Endodermal cell (in vitro differentiated cells): ENCODE results near the gene TNFSF18. TPM values are rescaled to one million over a fixed set of nuclear protein-coding genes. Genes with fewer than 3 reads are reported as not detected.

Experiments
- DNase-seq: peaks from one replicate; pipeline ENCODE4 v3.0.0-alpha.2; 2017
- H3K27ac ChIP-seq: 2 replicates; pipeline ENCODE4 v1.5.1; 2013; ENCODE audit warnings: mild to moderate bottlenecking, low read depth, low read length, moderate library complexity
- H3K27me3 ChIP-seq: 2 replicates; pipeline ENCODE4 v1.6.1; 2013; ENCODE audit warnings: mild to moderate bottlenecking, low read length, moderate library complexity; ENCODE audit not compliant: insufficient read depth, control insufficient read depth, poor library complexity, severe bottlenecking
- H3K36me3 ChIP-seq: 2 replicates; pipeline ENCODE4 v1.7.0; 2013; ENCODE audit warnings: mild to moderate bottlenecking, low read length, moderate library complexity; ENCODE audit not compliant: control insufficient read depth, insufficient read depth
- H3K4me1 ChIP-seq: one replicate; pipeline ENCODE4 v1.7.0; 2013; ENCODE audit warnings: low read length; ENCODE audit not compliant: control insufficient read depth, insufficient read depth
- H3K4me3 ChIP-seq: 2 replicates; pipeline ENCODE4 v1.5.1; 2013; ENCODE audit warnings: mild to moderate bottlenecking, low read length, moderate library complexity
- H3K9ac ChIP-seq: 2 replicates; pipeline ENCODE4 v1.6.1; 2013; ENCODE audit warnings: mild to moderate bottlenecking, low read length, moderate library complexity; ENCODE audit not compliant: poor library complexity, severe bottlenecking; ENCODE audit errors: extremely low read depth
- H3K9me3 ChIP-seq: 2 replicates; pipeline ENCODE4 v1.6.1; 2013; ENCODE audit warnings: mild to moderate bottlenecking, low read length, moderate library complexity; ENCODE audit not compliant: control insufficient read depth
- H3K27ac Mint-ChIP-seq: 2 replicates; pipeline ENCODE4 v1.8.0; 2020; ENCODE audit warnings: mixed read lengths
- H3K27me3 Mint-ChIP-seq: 2 replicates; pipeline ENCODE4 v1.8.0; 2021; ENCODE audit warnings: mild to moderate bottlenecking, mixed read lengths; ENCODE audit not compliant: insufficient read depth
- H3K36me3 Mint-ChIP-seq: 2 replicates; pipeline ENCODE4 v1.8.0; 2020; ENCODE audit warnings: low read depth, mixed read lengths
- H3K4me1 Mint-ChIP-seq: 2 replicates; pipeline ENCODE4 v1.8.0; 2020; ENCODE audit warnings: mixed read lengths
- H3K4me3 Mint-ChIP-seq: 2 replicates; pipeline ENCODE4 v1.8.0; 2020; ENCODE audit warnings: mild to moderate bottlenecking, moderate library complexity, mixed read lengths
- H3K9me3 Mint-ChIP-seq: 2 replicates; pipeline ENCODE4 v1.8.0; 2020; ENCODE audit warnings: mild to moderate bottlenecking, mixed read lengths
- CTCF ChIP-seq: fragments of 200-600 bp; sonication (generic); conservative IDR thresholded peaks from 2 replicates; pipeline ENCODE4 v1.5.0; 2021; ENCODE audit warnings: antibody characterized with exemption, mild to moderate bottlenecking
- WGBS, 2 experiments: methylation state at CpG; one replicate each; pipeline versions ENCODE4 v1.1.5 to v1.1.7; 2013; ENCODE audit warnings: missing lambda C conversion rate in 2 of 2, mixed read lengths in 1 of 2; ENCODE audit not compliant: insufficient coverage in 1 of 2, insufficient read length in 1 of 2; 5-methylcytosine and 5-hydroxymethylcytosine counted together
- total RNA-seq, 2 donors: library from RNA; stranded (reverse); fragmentation: NEBNext Ultra II Directional in 1 of 2; extraction: Animal tissue kit (Norgen Biotek cat#: 25700) in 1 of 2; gene quantifications; 2 replicates in 1 of 2; 3 replicates in 1 of 2; pipeline ENCODE4 v1.2.1, GENCODE V29; 2021

The TNFSF18 gene
- total RNA-seq, 2 donors from 2014 or later, result not detected

GRCh38 chr1:173058556-173058955, 7.8 kb upstream of the TNFSF18 start:
- H3K9ac ChIP-seq, result no peak overlapping the region
- H3K27me3 Mint-ChIP-seq, result no peaks in the 10 kb centered on the region
- WGBS, 2 experiments, result 100% methylated on average over 1 of the region's 1 CpG; no CpG with 5 or more reads in 1 of the 2 experiments
- no peaks in the 10 kb centered on the region for H3K36me3 Mint-ChIP-seq
- no peak overlapping the region for H3K27ac ChIP-seq
- no peaks in the 10 kb centered on the region for H3K4me1 ChIP-seq
- H3K27me3 ChIP-seq, result no peaks in the 10 kb centered on the region
- H3K9me3 Mint-ChIP-seq, result no peaks in the 10 kb centered on the region
- H3K9me3 ChIP-seq, result no peaks in the 10 kb centered on the region
- no peaks in the 10 kb centered on the region for H3K36me3 ChIP-seq
- H3K4me3 Mint-ChIP-seq, result no peak overlapping the region
- H3K4me1 Mint-ChIP-seq, result no peaks in the 10 kb centered on the region
- no peak for TF ChIP-seq CTCF
- DNase-seq, result no peak
- H3K4me3 ChIP-seq, result no peak overlapping the region
- H3K27ac Mint-ChIP-seq, result no peak overlapping the region

- DNase-seq, result no peak
- Histone ChIP-seq H3K4me3 (no peak overlapping the region), H3K9me3 (no peaks in the 10 kb centered on the region), H3K27me3 (no peaks in the 10 kb centered on the region), H3K36me3 (no peaks in the 10 kb centered on the region), H3K9ac (no peak overlapping the region), H3K4me1 (peaks cover 2% of the 10 kb centered on the region), H3K27ac (no peak overlapping the region)
- no peak overlapping the region for H3K4me3 Mint-ChIP-seq
- H3K4me1 Mint-ChIP-seq, result no peaks in the 10 kb centered on the region
- TF ChIP-seq CTCF, result no peak
- H3K36me3 Mint-ChIP-seq, result no peaks in the 10 kb centered on the region
- no peaks in the 10 kb centered on the region for H3K27me3 Mint-ChIP-seq
- no peaks in the 10 kb centered on the region for H3K9me3 Mint-ChIP-seq
- H3K27ac Mint-ChIP-seq, result no peak overlapping the region
Measured at GRCh38 chr1:173057984-173058383, 7.2 kb upstream of the TNFSF18 start.

GRCh38 chr1:173056365-173056764, 5.6 kb upstream of the TNFSF18 start:
- TF ChIP-seq CTCF, result no peak
- no peak overlapping the region for H3K27ac Mint-ChIP-seq
- H3K9me3 ChIP-seq, result no peaks in the 10 kb centered on the region
- H3K36me3 Mint-ChIP-seq, result no peaks in the 10 kb centered on the region
- H3K36me3 ChIP-seq, result no peaks in the 10 kb centered on the region
- no peak for DNase-seq
- H3K4me3 Mint-ChIP-seq, result no peak overlapping the region
- no peaks in the 10 kb centered on the region for H3K27me3 Mint-ChIP-seq
- H3K27me3 ChIP-seq, result no peaks in the 10 kb centered on the region
- H3K27ac ChIP-seq, result no peak overlapping the region
- 94 to 100% methylated on average over 1 of the region's 1 CpG for WGBS, 2 experiments
- H3K4me1 Mint-ChIP-seq, result no peaks in the 10 kb centered on the region
- no peak overlapping the region for H3K4me3 ChIP-seq
- H3K9me3 Mint-ChIP-seq, result no peaks in the 10 kb centered on the region
- H3K9ac ChIP-seq, result no peak overlapping the region
- peaks cover 4% of the 10 kb centered on the region for H3K4me1 ChIP-seq
